ENCODE data around the gene DNMT3A.

Gene DNMT3A

GRCh38 chr2:25300001-25300400 is 41.7 kb downstream of the DNMT3A start:
- Histone ChIP-seq H3K9ac (ENCODE audit: low read depth in 1 of 2, low read length in 2 of 2) (no peak overlapping the region), H3K27ac (ENCODE audit: low read depth, low read length) (no peak overlapping the region), H3K27me3 (ENCODE audit: control insufficient read depth in 1 of 2, insufficient read depth in 2 of 2, low read length in 2 of 2) (no peaks in the 10 kb centered on the region), H3K4me1 (ENCODE audit: control insufficient read depth in 1 of 2, insufficient read depth in 2 of 2, low read length in 2 of 2) (peaks cover 13 to 22% of the 10 kb centered on the region in 2 donors), H3K36me3 (ENCODE audit: control insufficient read depth in 1 of 2, insufficient read depth in 2 of 2, low read length in 2 of 2) (peaks cover 8 to 30% of the 10 kb centered on the region in 2 donors), H3K9me3 (ENCODE audit: control insufficient read depth in 1 of 2, low read length in 2 of 2) (no peaks in the 10 kb centered on the region), H3K4me3 (ENCODE audit: low read depth in 1 of 2, low read length in 2 of 2) (no peak overlapping the region)

- H3K4me1 ChIP-seq (ENCODE audit: control insufficient read depth in 1 of 2, insufficient read depth in 2 of 2, low read length in 2 of 2), result peaks cover 23 to 29% of the 10 kb centered on the region in 2 donors
- no peaks in the 10 kb centered on the region for H3K9me3 ChIP-seq (ENCODE audit: control insufficient read depth in 1 of 2, low read length in 2 of 2)
- peaks cover 8 to 25% of the 10 kb centered on the region in 2 donors for H3K36me3 ChIP-seq (ENCODE audit: control insufficient read depth in 1 of 2, insufficient read depth in 2 of 2, low read length in 2 of 2)
- H3K27ac ChIP-seq (ENCODE audit: low read depth, low read length), result no peak overlapping the region
- no peak overlapping the region for H3K4me3 ChIP-seq (ENCODE audit: low read depth in 1 of 2, low read length in 2 of 2)
- H3K9ac ChIP-seq (ENCODE audit: low read depth in 1 of 2, low read length in 2 of 2), result no peak overlapping the region
- H3K27me3 ChIP-seq (ENCODE audit: control insufficient read depth in 1 of 2, insufficient read depth in 2 of 2, low read length in 2 of 2), result no peaks in the 10 kb centered on the region
Measured at GRCh38 chr2:25298776-25299431, 42.8 kb downstream of the DNMT3A start.

GRCh38 chr2:25297738-25298137 is 44.0 kb downstream of the DNMT3A start:
- Histone ChIP-seq H3K36me3 (ENCODE audit: control insufficient read depth in 1 of 2, insufficient read depth in 2 of 2, low read length in 2 of 2) (peaks cover 8 to 17% of the 10 kb centered on the region in 2 donors), H3K9ac (ENCODE audit: low read depth in 1 of 2, low read length in 2 of 2) (no peak overlapping the region), H3K27me3 (ENCODE audit: control insufficient read depth in 1 of 2, insufficient read depth in 2 of 2, low read length in 2 of 2) (no peaks in the 10 kb centered on the region), H3K4me3 (ENCODE audit: low read depth in 1 of 2, low read length in 2 of 2) (no peak overlapping the region), H3K27ac (ENCODE audit: low read depth, low read length) (no peak overlapping the region), H3K9me3 (ENCODE audit: control insufficient read depth in 1 of 2, low read length in 2 of 2) (no peaks in the 10 kb centered on the region), H3K4me1 (ENCODE audit: control insufficient read depth in 1 of 2, insufficient read depth in 2 of 2, low read length in 2 of 2) (peaks cover 25 to 29% of the 10 kb centered on the region in 2 donors)

DNA sequence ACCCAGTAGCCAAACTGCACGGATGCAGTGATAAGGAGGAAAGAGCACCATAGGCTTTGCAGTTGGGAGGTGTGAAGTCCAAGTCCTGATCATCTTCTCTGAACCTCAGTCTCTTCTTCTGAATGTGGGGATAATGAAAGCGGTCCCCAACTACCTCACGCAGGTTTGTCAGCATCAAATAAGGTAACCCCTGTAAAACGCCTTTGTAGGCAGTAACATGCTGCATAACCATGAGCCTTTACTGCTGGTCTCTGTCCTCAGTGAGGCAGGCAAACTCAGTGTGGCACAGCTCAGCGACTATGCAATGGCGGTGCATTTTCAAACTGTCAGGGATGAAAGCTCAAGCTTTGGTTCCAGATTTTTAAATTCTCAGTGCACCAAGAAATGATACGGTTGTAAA is 46.1 kb downstream of the DNMT3A start:
- Histone ChIP-seq H3K9me3 (ENCODE audit: control insufficient read depth in 1 of 2, low read length in 2 of 2) (no peaks in the 10 kb centered on the region), H3K27ac (ENCODE audit: low read depth, low read length) (peak overlapping the region; percentile 3), H3K4me1 (ENCODE audit: control insufficient read depth in 1 of 2, insufficient read depth in 2 of 2, low read length in 2 of 2) (peaks cover 16 to 20% of the 10 kb centered on the region in 2 donors), H3K36me3 (ENCODE audit: control insufficient read depth in 1 of 2, insufficient read depth in 2 of 2, low read length in 2 of 2) (peaks cover 8 to 14% of the 10 kb centered on the region in 2 donors), H3K27me3 (ENCODE audit: control insufficient read depth in 1 of 2, insufficient read depth in 2 of 2, low read length in 2 of 2) (no peaks in the 10 kb centered on the region), H3K9ac (ENCODE audit: low read depth in 1 of 2, low read length in 2 of 2) (peak overlapping the region in 1 of 2 donors; percentile 30), H3K4me3 (ENCODE audit: low read depth in 1 of 2, low read length in 2 of 2) (peak overlapping the region in 1 of 2 donors; percentile 8)

DNA sequence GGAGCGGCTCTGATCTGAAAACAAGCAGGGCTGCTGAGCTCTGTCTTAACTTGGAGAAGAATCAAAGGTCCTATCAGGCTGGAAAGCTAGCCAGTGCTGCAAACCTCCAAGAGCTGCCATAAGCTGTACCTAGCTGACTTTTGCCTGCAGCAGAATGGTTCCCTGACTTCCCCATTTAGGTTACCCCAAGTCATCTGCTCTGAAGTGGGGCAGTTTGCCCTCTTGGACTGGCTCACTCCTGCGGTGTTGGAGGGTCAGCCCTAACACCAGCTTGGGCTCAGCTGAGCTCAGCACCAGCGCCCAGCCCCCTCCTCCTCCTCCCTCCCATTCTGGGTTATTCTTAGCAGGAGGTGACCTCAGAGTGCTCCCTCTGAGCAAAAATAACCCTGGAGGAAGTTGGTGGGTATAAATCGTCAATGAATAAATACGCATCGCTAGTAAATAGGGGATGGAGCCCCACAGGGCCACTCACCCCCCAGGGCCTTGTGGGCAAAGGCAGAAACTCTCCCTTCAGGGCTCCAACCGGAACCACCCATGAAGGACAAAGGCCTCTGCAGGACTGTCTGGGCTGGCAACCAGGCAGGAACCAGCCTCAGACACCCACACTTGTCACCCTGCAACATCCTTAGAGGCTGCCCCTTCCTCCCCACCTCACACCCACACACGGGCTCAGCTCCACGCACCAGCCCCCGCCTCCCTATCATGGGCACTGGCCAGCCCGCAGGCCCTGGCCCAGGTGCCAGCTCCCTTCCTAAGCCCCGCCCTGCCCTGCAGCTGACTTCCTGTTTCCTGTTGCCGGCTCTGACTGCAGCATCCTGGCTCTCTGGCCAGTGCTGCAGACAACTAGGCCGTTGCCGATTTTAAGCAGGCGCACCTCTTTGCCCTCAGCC is 46.9 kb downstream of the DNMT3A start:
- Histone ChIP-seq H3K4me3 (ENCODE audit: low read depth in 1 of 2, low read length in 2 of 2) (peak overlapping the region; percentile 8 to 26), H3K9me3 (ENCODE audit: control insufficient read depth in 1 of 2, low read length in 2 of 2) (no peaks in the 10 kb centered on the region), H3K36me3 (ENCODE audit: control insufficient read depth in 1 of 2, insufficient read depth in 2 of 2, low read length in 2 of 2) (peaks cover 6 to 9% of the 10 kb centered on the region in 2 donors), H3K27me3 (ENCODE audit: control insufficient read depth in 1 of 2, insufficient read depth in 2 of 2, low read length in 2 of 2) (no peaks in the 10 kb centered on the region), H3K4me1 (ENCODE audit: control insufficient read depth in 1 of 2, insufficient read depth in 2 of 2, low read length in 2 of 2) (peaks cover 16 to 20% of the 10 kb centered on the region in 2 donors), H3K9ac (ENCODE audit: low read depth in 1 of 2, low read length in 2 of 2) (no peak overlapping the region), H3K27ac (ENCODE audit: low read depth, low read length) (peak overlapping the region; percentile 55)

GRCh38 chr2:25293958-25294562 is 47.7 kb downstream of the DNMT3A start:
- no peak overlapping the region for H3K4me3 ChIP-seq (ENCODE audit: low read depth in 1 of 2, low read length in 2 of 2)
- no peak overlapping the region for H3K27ac ChIP-seq (ENCODE audit: low read depth, low read length)
- H3K27me3 ChIP-seq (ENCODE audit: control insufficient read depth in 1 of 2, insufficient read depth in 2 of 2, low read length in 2 of 2), result no peaks in the 10 kb centered on the region
- H3K9me3 ChIP-seq (ENCODE audit: control insufficient read depth in 1 of 2, low read length in 2 of 2), result no peaks in the 10 kb centered on the region
- peaks cover 6% of the 10 kb centered on the region in 2 donors for H3K36me3 ChIP-seq (ENCODE audit: control insufficient read depth in 1 of 2, insufficient read depth in 2 of 2, low read length in 2 of 2)
- H3K4me1 ChIP-seq (ENCODE audit: control insufficient read depth in 1 of 2, insufficient read depth in 2 of 2, low read length in 2 of 2), result peaks cover 16 to 20% of the 10 kb centered on the region in 2 donors
- H3K9ac ChIP-seq (ENCODE audit: low read depth in 1 of 2, low read length in 2 of 2), result no peak overlapping the region

DNA sequence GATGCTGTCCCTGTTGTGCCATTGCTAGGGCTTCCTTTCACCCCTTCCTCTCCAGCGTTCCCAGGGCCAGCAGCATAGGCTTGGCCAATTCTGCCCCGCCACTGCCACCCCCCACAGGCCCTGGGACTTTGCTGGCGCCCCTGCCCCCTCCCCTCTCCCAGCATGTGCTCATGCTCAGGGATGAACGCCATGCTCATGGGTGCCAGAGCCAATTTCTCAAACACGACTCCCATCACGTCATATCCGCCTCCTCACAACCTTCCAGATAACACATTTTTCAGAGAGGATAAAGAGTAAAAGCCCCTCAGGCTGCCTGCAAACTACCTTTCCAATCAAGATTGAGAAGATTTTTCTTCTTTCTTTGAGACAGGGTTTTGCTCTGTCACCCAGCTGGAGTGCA is 48.6 kb downstream of the DNMT3A start:
- Histone ChIP-seq H3K36me3 (ENCODE audit: control insufficient read depth in 1 of 2, insufficient read depth in 2 of 2, low read length in 2 of 2) (peaks cover under 1 to 6% of the 10 kb centered on the region in 2 donors), H3K4me1 (ENCODE audit: control insufficient read depth in 1 of 2, insufficient read depth in 2 of 2, low read length in 2 of 2) (peaks cover 16 to 20% of the 10 kb centered on the region in 2 donors), H3K27ac (ENCODE audit: low read depth, low read length) (no peak overlapping the region), H3K9me3 (ENCODE audit: control insufficient read depth in 1 of 2, low read length in 2 of 2) (no peaks in the 10 kb centered on the region), H3K27me3 (ENCODE audit: control insufficient read depth in 1 of 2, insufficient read depth in 2 of 2, low read length in 2 of 2) (no peaks in the 10 kb centered on the region), H3K4me3 (ENCODE audit: low read depth in 1 of 2, low read length in 2 of 2) (no peak overlapping the region), H3K9ac (ENCODE audit: low read depth in 1 of 2, low read length in 2 of 2) (no peak overlapping the region)

- no peak overlapping the region for H3K27ac ChIP-seq (ENCODE audit: low read depth, low read length)
Measured at GRCh38 chr2:25292408-25292807, 49.3 kb downstream of the DNMT3A start.

DNA sequence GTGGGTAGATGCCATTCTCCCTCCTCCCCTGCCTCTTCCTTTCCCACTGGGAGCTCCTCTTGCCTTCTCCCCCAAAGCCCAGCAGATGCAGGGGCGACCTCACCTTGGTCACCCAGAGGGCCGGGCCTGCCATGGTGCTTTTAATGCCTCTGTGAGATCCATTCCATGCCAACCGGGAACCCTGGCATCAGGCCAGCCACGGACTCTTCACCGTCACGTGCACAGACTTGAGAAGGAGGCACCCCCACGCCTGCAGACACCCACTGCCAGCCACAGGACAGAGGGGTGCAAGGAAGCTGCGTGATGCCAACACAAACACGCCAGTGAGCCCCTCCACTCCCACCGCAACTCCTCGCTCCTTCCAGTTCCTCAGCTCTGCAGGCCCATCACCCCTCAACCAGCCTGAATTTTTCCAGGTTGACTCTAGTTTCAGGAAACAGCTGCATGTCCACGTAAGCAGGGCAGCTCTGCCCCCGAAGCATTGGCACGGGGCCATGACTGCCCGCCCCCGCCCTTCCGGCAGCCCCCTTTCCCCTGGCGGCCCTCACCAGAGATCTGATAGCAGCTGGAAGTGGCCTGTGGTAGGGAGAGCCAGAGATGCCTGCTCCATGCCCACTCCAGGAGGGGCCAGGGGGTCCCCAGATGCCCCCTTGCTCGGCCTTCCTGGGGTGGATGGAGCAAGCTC is 50.8 kb downstream of the DNMT3A start:
- Histone ChIP-seq H3K36me3 (ENCODE audit: control insufficient read depth in 1 of 2, insufficient read depth in 2 of 2, low read length in 2 of 2) (no peaks in the 10 kb centered on the region), H3K4me1 (ENCODE audit: control insufficient read depth in 1 of 2, insufficient read depth in 2 of 2, low read length in 2 of 2) (peaks cover 20 to 21% of the 10 kb centered on the region in 2 donors), H3K4me3 (ENCODE audit: low read depth in 1 of 2, low read length in 2 of 2) (no peak overlapping the region), H3K9me3 (ENCODE audit: control insufficient read depth in 1 of 2, low read length in 2 of 2) (no peaks in the 10 kb centered on the region), H3K27me3 (ENCODE audit: control insufficient read depth in 1 of 2, insufficient read depth in 2 of 2, low read length in 2 of 2) (no peaks in the 10 kb centered on the region), H3K9ac (ENCODE audit: low read depth in 1 of 2, low read length in 2 of 2) (no peak overlapping the region), H3K27ac (ENCODE audit: low read depth, low read length) (no peak overlapping the region)

More at GRCh38 chr2:25292408-25292807, 49.3 kb downstream of the DNMT3A start:
- H3K4me3 ChIP-seq (ENCODE audit: low read depth in 1 of 2, low read length in 2 of 2), result no peak overlapping the region
- no peaks in the 10 kb centered on the region for H3K9me3 ChIP-seq (ENCODE audit: control insufficient read depth in 1 of 2, low read length in 2 of 2)
- H3K9ac ChIP-seq (ENCODE audit: low read depth in 1 of 2, low read length in 2 of 2), result no peak overlapping the region
- peaks cover 16 to 20% of the 10 kb centered on the region in 2 donors for H3K4me1 ChIP-seq (ENCODE audit: control insufficient read depth in 1 of 2, insufficient read depth in 2 of 2, low read length in 2 of 2)
- no peaks in the 10 kb centered on the region for H3K36me3 ChIP-seq (ENCODE audit: control insufficient read depth in 1 of 2, insufficient read depth in 2 of 2, low read length in 2 of 2)
- H3K27me3 ChIP-seq (ENCODE audit: control insufficient read depth in 1 of 2, insufficient read depth in 2 of 2, low read length in 2 of 2), result no peaks in the 10 kb centered on the region
